Adipose tissue (tissue), 3 donors: ENCODE measurements around the gene ITPK1. TPM values are rescaled to one million over a fixed set of nuclear protein-coding genes. Genes with fewer than 3 reads are reported as not detected.
"Not testable (repeated sequence)": the region's sequence is repeated elsewhere in the genome, so short reads cannot be mapped to it uniquely, and the experiment has no call there.

Experiments
- H3K27ac ChIP-seq: one replicate; pipeline ENCODE4 v1.5.1; 2013; ENCODE audit warnings: low read depth, low read length
- WGBS, 3 donors: extraction: QIAGEN DNeasy Blood & Tissue Kit; methylation state at CpG; one replicate each; pipeline ENCODE4 v1.1.7; 2013; 5-methylcytosine and 5-hydroxymethylcytosine counted together
- polyA plus RNA-seq, 3 donors: library from polyadenylated mRNA; stranded (reverse); fragments of 200-250 nt; gene quantifications; one replicate each; pipeline ENCODE4 v1.2.3, GENCODE V29; 2013
- donor health status: healthy with polysubstance abuse.
- donor health status: Bipolar disorder and iron deficiency.
- donor health status: healthy.

The ITPK1 gene
- polyA plus RNA-seq, 3 donors, result 26.6 to 147 (median 29.9) TPM

- no peak overlapping the region for H3K27ac ChIP-seq
- 43 to 84% (median 44%) methylated on average over 8 of the region's 8 CpGs for WGBS, 3 donors
Measured at GRCh38 chr14:93133464-93133863, 17.7 kb upstream of the ITPK1 start.

GRCh38 chr14:93132472-93133065 is 16.8 kb upstream of the ITPK1 start:
- WGBS, 3 donors, result 58 to 71% (median 64%) methylated on average over 8 of the region's 8 CpGs
- no peak overlapping the region for H3K27ac ChIP-seq

DNA sequence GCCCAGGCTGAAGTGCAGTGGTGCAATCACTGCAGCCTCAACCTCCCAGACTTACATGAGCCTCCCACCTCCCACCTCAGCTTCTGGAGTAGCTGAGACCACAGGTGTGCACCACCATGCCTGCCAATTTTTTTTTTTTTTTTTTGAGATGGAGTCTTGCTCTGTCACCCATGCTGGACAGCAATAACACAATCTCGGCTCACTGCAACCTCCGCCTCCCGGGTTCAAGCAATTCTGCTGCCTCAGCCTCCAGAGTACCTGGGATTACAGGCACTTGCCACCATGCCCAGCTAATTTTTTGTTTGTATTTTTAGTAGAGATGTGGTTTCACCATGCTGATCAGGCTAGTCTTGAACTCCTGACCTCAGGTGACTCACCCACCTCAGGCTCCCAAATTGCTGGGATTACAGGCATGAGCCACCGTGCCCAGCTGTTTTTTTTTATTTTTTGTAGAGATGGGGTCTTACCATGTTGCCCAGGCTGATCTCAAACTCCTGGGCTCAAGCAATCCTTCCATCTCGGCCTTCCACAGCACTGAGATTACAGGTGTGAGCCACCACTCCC is 15.6 kb upstream of the ITPK1 start:
- H3K27ac ChIP-seq, result not testable (repeated sequence)
- 91 to 92% (median 91%) methylated on average over 5 of the region's 5 CpGs for WGBS, 3 donors

GRCh38 chr14:93128725-93129459 is 13.2 kb upstream of the ITPK1 start:
- H3K27ac ChIP-seq, result no peak overlapping the region
- 34 to 72% (median 35%) methylated on average over 3 of the region's 3 CpGs for WGBS, 3 donors

DNA sequence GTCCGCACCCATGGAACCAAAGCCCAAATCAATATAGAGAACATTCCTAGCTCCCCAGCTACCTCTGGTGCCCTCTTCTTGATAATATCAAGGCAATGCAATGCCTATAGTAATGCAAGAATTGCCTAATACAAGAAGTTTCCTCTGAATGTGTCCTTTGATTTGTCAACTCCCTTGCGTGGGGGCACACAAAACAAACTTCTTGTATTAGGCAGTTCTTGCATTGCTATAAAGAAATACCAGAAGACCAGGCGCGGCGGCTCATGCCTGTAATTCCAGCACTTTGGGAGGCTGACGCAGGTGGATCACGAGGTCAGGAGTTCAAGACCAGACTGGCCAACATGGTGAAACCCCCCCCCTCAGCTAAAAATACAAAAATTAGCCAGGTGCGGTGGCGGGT is 10.4 kb upstream of the ITPK1 start:
- H3K27ac ChIP-seq, result no peak overlapping the region
- WGBS, 3 donors, result 78 to 94% (median 81%) methylated on average over 9 of the region's 9 CpGs

- WGBS, 3 donors, result 50 to 88% (median 87%) methylated on average over 6 of the region's 6 CpGs
- H3K27ac ChIP-seq, result no peak overlapping the region
Measured at GRCh38 chr14:93122826-93123225, 7.1 kb upstream of the ITPK1 start.

GRCh38 chr14:93121030-93121834 is 5.5 kb upstream of the ITPK1 start:
- H3K27ac ChIP-seq, result no peak overlapping the region
- 45 to 59% (median 51%) methylated on average over 5 of the region's 5 CpGs for WGBS, 3 donors

DNA sequence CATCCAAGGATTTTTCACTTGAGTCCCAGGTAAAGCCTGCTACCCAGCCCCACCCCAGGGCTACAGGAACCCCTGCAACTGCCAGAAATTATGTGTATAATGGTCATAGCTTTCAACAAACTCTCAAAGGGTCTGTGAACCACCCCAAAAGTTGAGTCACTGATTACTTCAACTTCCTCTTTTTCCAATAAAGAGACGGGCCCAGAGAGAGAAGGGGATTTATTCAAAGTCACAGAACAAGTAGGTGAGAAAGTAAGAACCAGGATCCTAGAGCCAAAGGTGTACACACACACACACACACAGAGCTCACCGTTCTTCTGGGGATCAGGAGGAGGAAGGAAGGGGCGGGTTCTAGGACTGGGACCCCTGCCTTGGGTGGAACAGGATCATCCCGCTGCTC is 4.8 kb upstream of the ITPK1 start:
- WGBS, 3 donors, result 62 to 83% (median 62%) methylated on average over 4 of the region's 4 CpGs
- H3K27ac ChIP-seq, result no peak overlapping the region

GRCh38 chr14:93116676-93117200 is 1.0 kb upstream of the ITPK1 start:
- H3K27ac ChIP-seq, result no peak overlapping the region
- 86 to 90% (median 88%) methylated on average over 11 of the region's 11 CpGs for WGBS, 3 donors

DNA sequence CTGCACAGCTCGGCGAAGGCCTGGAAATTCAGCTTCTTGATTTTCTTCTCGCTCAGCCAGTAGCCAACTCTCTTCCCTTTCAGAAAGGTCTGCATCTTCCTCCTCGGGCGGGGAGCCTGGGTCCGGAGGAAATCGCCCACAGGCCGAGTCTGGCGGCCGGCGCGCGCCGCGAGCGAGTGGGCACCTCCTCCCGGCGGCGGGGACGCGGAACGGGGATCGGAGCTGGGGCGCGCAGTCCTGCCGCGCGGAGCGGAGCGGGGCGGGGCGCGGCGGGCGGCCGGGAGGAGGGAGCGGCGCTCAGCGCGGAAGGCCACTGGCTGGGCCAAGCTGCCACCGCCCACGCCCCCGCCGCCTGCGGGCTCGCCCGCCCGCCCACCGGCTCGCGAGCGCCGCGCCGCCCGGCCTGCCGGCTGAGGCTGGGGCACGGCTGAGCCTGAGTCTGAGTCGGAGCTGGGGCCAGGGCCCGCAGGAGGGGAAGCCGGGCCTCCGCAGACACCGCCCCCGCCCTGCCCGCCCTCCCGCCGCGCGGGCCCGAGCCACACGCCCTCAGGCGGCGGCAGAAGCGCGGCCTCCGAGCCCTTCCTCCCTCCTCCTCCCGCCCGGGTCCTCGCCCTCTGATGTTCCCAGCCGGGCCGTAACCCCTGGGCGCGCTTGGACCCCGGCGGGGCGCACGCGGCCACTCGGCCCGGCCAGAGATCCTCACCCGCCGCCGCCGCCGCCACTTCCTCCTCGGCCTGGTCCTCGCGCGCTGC is 480 bp downstream of the ITPK1 start:
- H3K27ac ChIP-seq, result peak overlapping the region; percentile 40
- WGBS, 3 donors, result 0 to 1% (median 1%) methylated on average over 51 to 95 of the region's 99 CpGs

- H3K27ac ChIP-seq, result peak overlapping the region; percentile 40
- WGBS, 3 donors, result 1 to 3% (median 3%) methylated on average over 38 of the region's 38 CpGs
Measured at GRCh38 chr14:93114713-93115068, 1.0 kb downstream of the ITPK1 start.

DNA sequence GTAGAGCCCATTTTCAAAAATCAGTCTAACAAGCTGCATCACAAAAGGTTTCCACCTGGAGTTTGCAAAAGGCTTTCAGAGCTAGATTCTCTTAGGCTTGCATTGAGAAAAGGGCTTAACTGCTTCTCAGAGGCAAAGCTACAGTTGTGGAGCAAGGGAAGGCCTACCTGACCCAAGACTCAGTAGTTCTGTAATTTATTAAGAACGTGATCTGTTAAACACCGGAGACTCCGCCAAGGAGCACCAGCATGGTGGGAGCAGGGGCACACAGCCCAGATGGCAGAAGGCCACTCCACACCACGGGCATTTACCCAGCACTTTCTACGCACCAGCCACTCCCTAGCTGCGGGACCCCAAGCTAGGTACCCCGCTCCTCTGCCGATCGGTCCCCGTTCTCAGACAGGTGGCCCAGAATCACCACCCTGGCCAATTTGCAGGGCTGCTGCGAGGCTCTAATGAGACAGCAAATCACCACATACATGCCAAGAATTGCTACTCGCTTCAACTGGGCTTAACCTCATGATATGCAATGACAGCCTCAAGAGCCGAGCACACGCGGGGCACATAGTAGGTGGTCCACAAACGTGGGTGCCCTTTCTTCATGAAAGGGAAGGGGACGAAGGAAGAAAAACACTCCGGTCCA is 1.5 kb downstream of the ITPK1 start:
- H3K27ac ChIP-seq, result peak overlapping the region; percentile 40
- WGBS, 3 donors, result 18 to 43% (median 38%) methylated on average over 17 to 18 of the region's 18 CpGs

DNA sequence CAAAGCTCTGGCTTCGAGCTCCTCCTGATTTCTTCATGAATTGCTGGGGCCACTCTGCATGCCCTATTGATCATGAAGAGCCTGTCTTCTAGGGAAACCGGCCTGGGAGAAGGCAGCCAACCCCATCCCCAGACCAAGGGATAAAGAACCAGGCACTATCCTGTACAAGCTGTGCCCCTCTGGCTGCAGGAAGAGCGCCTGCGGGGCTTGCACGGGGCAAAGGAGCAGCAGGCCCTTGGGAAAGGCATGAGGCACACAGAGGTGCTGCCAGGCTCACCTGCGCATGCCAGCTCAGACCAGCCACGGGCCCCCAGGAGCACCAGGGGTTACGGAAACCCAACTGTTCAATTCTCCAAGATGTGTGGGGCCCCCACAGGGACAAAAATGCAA is 2.1 kb downstream of the ITPK1 start:
- WGBS, 3 donors, result 21 to 79% (median 79%) methylated on average over 8 of the region's 8 CpGs

DNA sequence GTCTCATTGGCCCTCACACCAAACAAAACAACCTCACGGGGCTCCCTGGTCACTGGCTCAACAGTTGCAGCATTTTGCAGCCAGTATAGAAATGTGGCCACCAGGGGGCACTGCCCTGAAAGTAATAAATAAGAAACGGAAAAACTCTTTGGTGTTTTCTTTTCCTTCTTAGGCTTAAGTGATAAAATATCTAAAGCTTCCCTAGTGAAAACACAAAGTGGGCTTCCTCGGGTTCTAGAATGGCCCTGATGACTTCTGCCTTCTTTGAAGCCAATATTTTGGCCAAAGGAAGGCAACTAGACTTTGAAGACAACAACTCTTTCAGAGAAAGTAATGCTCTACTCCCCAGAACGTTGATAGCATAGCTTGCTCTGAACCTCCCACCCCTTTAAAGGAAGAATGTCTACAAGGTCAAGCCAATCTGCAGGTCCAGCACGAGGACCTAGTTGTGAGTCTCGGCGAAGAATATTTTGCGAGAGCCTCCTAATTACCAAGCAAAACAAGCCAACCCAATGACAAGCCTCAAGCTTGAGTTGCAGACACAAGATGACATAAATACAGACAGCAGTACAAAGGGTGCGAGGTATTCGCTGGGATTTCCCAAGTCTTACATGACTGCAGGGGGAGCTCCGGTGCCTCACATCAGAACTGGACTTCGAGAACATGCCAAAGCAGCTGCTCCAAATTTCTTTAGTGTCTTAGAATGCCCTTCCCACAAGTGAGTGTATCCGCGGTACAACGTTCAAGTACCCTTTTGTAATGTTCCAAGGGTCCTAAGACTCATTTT is 2.6 kb downstream of the ITPK1 start:
- WGBS, 3 donors, result 17 to 33% (median 32%) methylated on average over 15 of the region's 15 CpGs
- no peak overlapping the region for H3K27ac ChIP-seq

More for the DNA sequence above, 2.1 kb downstream of the ITPK1 start:
- H3K27ac ChIP-seq, result no peak overlapping the region

GRCh38 chr14:93111541-93111940 is 4.2 kb downstream of the ITPK1 start:
- H3K27ac ChIP-seq, result not testable (repeated sequence)
- WGBS, 3 donors, result 70 to 92% (median 71%) methylated on average over 8 of the region's 8 CpGs

GRCh38 chr14:93110856-93111419 is 4.8 kb downstream of the ITPK1 start:
- H3K27ac ChIP-seq, result no peak overlapping the region
- 77 to 87% (median 86%) methylated on average over 5 of the region's 5 CpGs for WGBS, 3 donors
